Activated CD8-positive, alpha-beta T cell treated with anti-CD3 and anti-CD28 coated beads, Interleukin-2, amount 10 ng/mL, durations not matched to agents 7 days and 5 days (primary cell): ENCODE measurements around the gene ANP32B. TPM values are rescaled to one million over a fixed set of nuclear protein-coding genes. Genes with fewer than 3 reads are reported as not detected.

ENCODE experiments used
- ATAC-seq: fragments of 150-1000 bp; cut with Tn5 transposase; one replicate; pipeline ENCODE4 v1.10.0; 2021; ENCODE audit warnings: moderate library complexity
- CTCF ChIA-PET: fragments of 350-600 bp; sonication (Branson Sonifier 250); formaldehyde crosslinking; loops from one replicate; lab custom pipeline; 2021; ENCODE audit warnings: antibody characterized with exemption; lab: Charles Lee
- POLR2A ChIA-PET: fragments of 350-600 bp; sonication (Branson Sonifier 250); formaldehyde crosslinking; loops from one replicate; lab custom pipeline; 2021; ENCODE audit warnings: antibody characterized with exemption; lab: Charles Lee
- DNase-seq: peaks from one replicate; pipeline ENCODE4 v3.0.0-alpha.2; 2020
- H3K27ac Mint-ChIP-seq: one replicate; pipeline ENCODE4 v1.8.0; 2021; ENCODE audit warnings: mild to moderate bottlenecking, mixed read lengths
- H3K27me3 Mint-ChIP-seq: one replicate; pipeline ENCODE4 v1.8.0; 2021; ENCODE audit warnings: low read depth, mixed read lengths
- H3K36me3 Mint-ChIP-seq: one replicate; pipeline ENCODE4 v1.8.0; 2021; ENCODE audit warnings: low read depth, mixed read lengths
- H3K4me1 Mint-ChIP-seq: one replicate; pipeline ENCODE4 v1.8.0; 2021; ENCODE audit warnings: low read depth, mixed read lengths
- H3K4me3 Mint-ChIP-seq: one replicate; pipeline ENCODE4 v1.8.0; 2021; ENCODE audit warnings: mild to moderate bottlenecking, mixed read lengths
- H3K9me3 Mint-ChIP-seq: one replicate; pipeline ENCODE4 v1.8.0; 2022; ENCODE audit warnings: mixed read lengths; ENCODE audit not compliant: insufficient read depth
- total RNA-seq, 2 experiments: library from RNA; stranded (reverse); gene quantifications; one replicate each; pipeline ENCODE4 v1.2.3, GENCODE V29; 2021

The ANP32B gene
- total RNA-seq, result 100 to 1,000 TPM; 347 to 354 TPM

GRCh38 chr9:97982683-97983588 is at the start of gene ANP32B:
Gene ANP32B (plus strand): TSS chr9:97983341. CDS start chr9:97983556, 215 bp downstream.
- Mint-ChIP-seq H3K27ac (peak within 1 kb of the TSS; percentile 95), H3K4me3 (peak within 1 kb of the TSS; percentile 84), H3K9me3 (no peaks in the 10 kb centered on the region), H3K4me1 (peaks cover 48% of the 10 kb centered on the region), H3K27me3 (no peaks in the 10 kb centered on the region), H3K36me3 (peaks cover 20% of the 10 kb centered on the region)
- POLR2A ChIA-PET, result interaction anchor here (0.6 to 10.3 kb wide), 21 partner anchors 9 to 273 kb away, joined by 3 to 110 read pairs (median 4); partner anchors contain the start of genes HEMGN, NANS, TBC1D2 and TRIM14
- CTCF ChIA-PET, result interaction anchor here (0.9 to 4.3 kb wide), 17 partner anchors 10 to 274 kb away, joined by 3 to 58 read pairs (median 4); partner anchors contain the start of genes HEMGN and TRMO
- DNase-seq (peak; percentile 95), ATAC-seq (peak; percentile 83)

DNA sequence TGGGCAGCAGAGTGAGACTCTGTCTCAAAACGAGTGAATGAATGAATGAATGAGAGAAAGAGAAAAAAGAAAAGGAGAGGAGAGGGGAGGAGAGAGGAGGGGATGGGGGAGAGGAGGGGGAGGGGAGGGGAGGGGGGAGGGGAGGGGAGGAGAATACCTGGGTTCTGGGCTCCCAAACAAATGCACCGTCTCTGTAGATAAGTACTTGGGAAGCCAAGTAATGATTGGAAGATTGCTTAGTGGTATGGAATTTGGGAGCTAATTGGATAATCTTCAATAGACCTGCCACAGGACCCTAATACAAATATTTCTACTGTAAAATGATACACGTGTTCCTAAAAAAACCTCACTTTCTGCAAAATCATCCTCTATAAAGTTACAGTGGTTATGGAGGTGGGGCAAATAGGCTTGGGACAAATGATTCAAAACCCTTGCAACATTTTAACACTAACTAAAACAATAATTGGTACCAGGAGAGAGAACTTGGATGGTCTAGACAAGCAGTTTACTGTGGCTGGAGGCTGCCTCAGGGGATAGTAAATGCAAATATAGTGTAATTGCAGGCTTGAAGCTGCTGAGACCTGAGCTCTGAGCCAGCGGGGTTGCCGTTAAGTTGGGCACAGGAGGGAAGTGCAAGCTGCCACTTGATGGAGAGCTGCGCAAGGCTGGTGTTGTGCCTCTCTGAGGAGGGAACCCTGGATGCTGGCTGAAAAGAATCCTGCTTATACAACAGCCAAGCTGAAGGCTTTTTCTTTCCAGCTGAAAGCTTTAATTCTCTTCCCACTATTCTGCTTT is 48.6 kb upstream of the ANP32B start:
- ChIA-PET POLR2A (interaction anchor here (1.0 kb wide), 1 partner anchor 10 kb away, joined by 3 read pairs; no protein-coding TSS in a partner anchor), CTCF (interaction anchor here (1.1 to 5.8 kb wide), 6 partner anchors 9 to 72 kb away, joined by 3 to 74 read pairs (median 8); partner anchors contain the start of gene TRMO)
- no peaks in the 10 kb centered on the region for H3K9me3 Mint-ChIP-seq
- no peak overlapping the region for H3K27ac Mint-ChIP-seq
- H3K27me3 Mint-ChIP-seq, result no peaks in the 10 kb centered on the region
- H3K36me3 Mint-ChIP-seq, result no peaks in the 10 kb centered on the region
- H3K4me1 Mint-ChIP-seq, result peaks cover 60% of the 10 kb centered on the region
- DNase-seq (no peak), ATAC-seq (no peak)
- H3K4me3 Mint-ChIP-seq, result no peak overlapping the region

DNA sequence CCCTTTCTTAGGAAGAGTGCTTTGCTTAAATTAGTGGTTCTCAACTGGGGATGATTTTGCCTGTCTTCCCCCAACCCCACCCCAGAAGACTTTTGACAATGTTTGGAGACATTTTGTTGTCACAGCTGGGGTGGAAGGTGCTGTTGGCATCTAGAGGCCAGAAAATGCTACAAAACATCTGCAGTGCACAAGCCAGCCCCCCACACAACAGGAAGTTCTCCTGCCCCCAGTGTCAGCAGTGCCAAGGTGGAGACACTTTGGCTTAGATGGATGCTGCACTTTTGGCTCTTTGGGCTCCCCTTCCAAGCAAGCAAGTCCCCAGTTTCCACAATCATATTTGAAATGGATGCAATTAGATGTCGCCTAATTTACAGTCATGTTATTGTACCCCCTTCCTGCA is 47.9 kb upstream of the ANP32B start:
- ChIA-PET POLR2A (no interaction called here), CTCF (interaction anchor here (1.1 to 5.8 kb wide), 7 partner anchors 9 to 71 kb away, joined by 3 to 74 read pairs (median 5); partner anchors contain the start of gene TRMO)
- Mint-ChIP-seq H3K4me3 (no peak overlapping the region), H3K27me3 (no peaks in the 10 kb centered on the region), H3K27ac (no peak overlapping the region), H3K36me3 (no peaks in the 10 kb centered on the region), H3K4me1 (peaks cover 53% of the 10 kb centered on the region), H3K9me3 (no peaks in the 10 kb centered on the region)
- DNase-seq (no peak), ATAC-seq (no peak)

DNA sequence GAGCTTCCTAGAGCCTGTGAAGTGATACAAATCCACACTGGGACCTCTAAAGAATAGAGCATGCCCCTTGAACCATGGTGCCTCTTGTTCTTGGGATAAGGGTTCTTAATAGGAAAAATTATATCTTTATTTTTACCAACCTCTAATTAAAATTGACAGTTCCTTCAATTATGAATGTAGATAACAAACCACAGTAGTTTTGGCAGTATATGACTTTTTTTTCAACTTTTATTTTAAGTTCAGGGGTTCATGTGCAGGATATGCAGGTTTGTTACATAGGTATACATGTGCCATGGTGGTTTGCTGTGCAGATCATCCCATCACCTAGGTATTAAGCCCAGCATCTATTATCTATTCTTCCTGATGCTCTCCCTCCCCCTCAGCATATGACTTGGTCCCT is 46.1 kb upstream of the ANP32B start:
- H3K4me3 Mint-ChIP-seq, result no peak overlapping the region
- no peak overlapping the region for H3K27ac Mint-ChIP-seq
- CTCF ChIA-PET, result interaction anchor here (2.2 to 5.8 kb wide), 4 partner anchors 11 to 45 kb away, joined by 6 to 74 read pairs (median 15); partner anchors contain the start of genes ANP32B and TRMO
- DNase-seq (no peak), ATAC-seq (no peak)
- peaks cover 38% of the 10 kb centered on the region for H3K4me1 Mint-ChIP-seq
- no peaks in the 10 kb centered on the region for H3K9me3 Mint-ChIP-seq
- POLR2A ChIA-PET, result interaction anchor here (0.6 to 1.1 kb wide), 2 partner anchors 8 to 1160 kb away, joined by 3 read pairs; no protein-coding TSS in a partner anchor
- no peaks in the 10 kb centered on the region for H3K36me3 Mint-ChIP-seq
- peaks cover 6% of the 10 kb centered on the region for H3K27me3 Mint-ChIP-seq

- ChIA-PET POLR2A (interaction anchor here (1.1 to 1.2 kb wide), 2 partner anchors 9 to 45 kb away, joined by 3 read pairs; partner anchors contain the start of gene ANP32B), CTCF (interaction anchor here (0.8 to 5.8 kb wide), 6 partner anchors 9 to 44 kb away, joined by 3 to 74 read pairs (median 5); partner anchors contain the start of genes ANP32B and TRMO)
- Mint-ChIP-seq H3K27ac (peak within 1 kb of the TSS; percentile 85), H3K27me3 (peaks cover 6% of the 10 kb centered on the region), H3K36me3 (no peaks in the 10 kb centered on the region), H3K4me3 (peak within 1 kb of the TSS; percentile 32), H3K9me3 (no peaks in the 10 kb centered on the region), H3K4me1 (peaks cover 33% of the 10 kb centered on the region)
- DNase-seq (peak; percentile 59), ATAC-seq (peak; percentile 90)
Measured at GRCh38 chr9:97938081-97938644, 45.0 kb upstream of the ANP32B start, which contains the start of gene HEMGN. Gene HEMGN (minus strand): TSS chr9:97938172. CDS start chr9:97938136, 36 bp downstream.

DNA sequence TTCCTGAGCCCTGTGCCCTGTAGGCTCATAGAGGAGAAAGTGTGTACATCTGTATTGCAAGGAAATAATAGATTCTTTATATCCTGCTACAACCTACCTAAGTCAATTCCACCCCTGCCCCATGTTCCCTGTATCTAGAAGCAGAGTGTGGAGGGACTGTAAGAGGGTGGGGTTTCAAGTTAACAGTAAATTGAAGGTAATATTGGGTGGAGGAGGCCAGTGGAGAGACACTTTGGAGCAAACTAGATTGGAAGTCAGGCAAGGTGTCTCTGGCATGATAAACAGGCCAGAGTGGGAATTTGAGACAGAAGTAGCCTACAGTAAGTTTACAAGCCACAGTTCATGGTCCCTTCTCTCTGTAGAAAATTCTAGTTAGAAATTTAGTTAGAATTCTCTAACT is 42.9 kb upstream of the ANP32B start:
- CTCF ChIA-PET, result interaction anchor here (1.1 to 6.4 kb wide), 2 partner anchors 17 to 31 kb away, joined by 3 to 43 read pairs; partner anchors contain the start of gene TRMO
- no peaks in the 10 kb centered on the region for H3K36me3 Mint-ChIP-seq
- H3K4me1 Mint-ChIP-seq, result peaks cover 27% of the 10 kb centered on the region
- H3K4me3 Mint-ChIP-seq, result no peak overlapping the region
- no peak overlapping the region for H3K27ac Mint-ChIP-seq
- POLR2A ChIA-PET, result no interaction called here
- H3K27me3 Mint-ChIP-seq, result peaks cover 6% of the 10 kb centered on the region
- DNase-seq, result no peak
- ATAC-seq, result no peak
- no peaks in the 10 kb centered on the region for H3K9me3 Mint-ChIP-seq

GRCh38 chr9:97940741-97941140 is 42.4 kb upstream of the ANP32B start:
- peaks cover 22% of the 10 kb centered on the region for H3K4me1 Mint-ChIP-seq
- H3K36me3 Mint-ChIP-seq, result no peaks in the 10 kb centered on the region
- ChIA-PET CTCF (interaction anchor here (6.4 kb wide), 1 partner anchor 18 kb away, joined by 43 read pairs; the partner anchor contains the start of gene TRMO), POLR2A (no interaction called here)
- DNase-seq (no peak), ATAC-seq (no peak)
- no peak overlapping the region for H3K4me3 Mint-ChIP-seq
- peaks cover 6% of the 10 kb centered on the region for H3K27me3 Mint-ChIP-seq
- H3K9me3 Mint-ChIP-seq, result no peaks in the 10 kb centered on the region
- H3K27ac Mint-ChIP-seq, result no peak overlapping the region

- ATAC-seq, result no peak
- ChIA-PET CTCF (interaction anchor here (4.2 to 6.4 kb wide), 2 partner anchors 14 to 18 kb away, joined by 20 to 43 read pairs; partner anchors contain the start of gene TRMO), POLR2A (no interaction called here)
- Mint-ChIP-seq H3K27me3 (peaks cover 8% of the 10 kb centered on the region), H3K27ac (no peak overlapping the region), H3K9me3 (no peaks in the 10 kb centered on the region), H3K4me1 (peaks cover 18% of the 10 kb centered on the region), H3K4me3 (no peak overlapping the region), H3K36me3 (no peaks in the 10 kb centered on the region)
- DNase-seq, result no peak
Measured at GRCh38 chr9:97941323-97941722, 41.8 kb upstream of the ANP32B start.

DNA sequence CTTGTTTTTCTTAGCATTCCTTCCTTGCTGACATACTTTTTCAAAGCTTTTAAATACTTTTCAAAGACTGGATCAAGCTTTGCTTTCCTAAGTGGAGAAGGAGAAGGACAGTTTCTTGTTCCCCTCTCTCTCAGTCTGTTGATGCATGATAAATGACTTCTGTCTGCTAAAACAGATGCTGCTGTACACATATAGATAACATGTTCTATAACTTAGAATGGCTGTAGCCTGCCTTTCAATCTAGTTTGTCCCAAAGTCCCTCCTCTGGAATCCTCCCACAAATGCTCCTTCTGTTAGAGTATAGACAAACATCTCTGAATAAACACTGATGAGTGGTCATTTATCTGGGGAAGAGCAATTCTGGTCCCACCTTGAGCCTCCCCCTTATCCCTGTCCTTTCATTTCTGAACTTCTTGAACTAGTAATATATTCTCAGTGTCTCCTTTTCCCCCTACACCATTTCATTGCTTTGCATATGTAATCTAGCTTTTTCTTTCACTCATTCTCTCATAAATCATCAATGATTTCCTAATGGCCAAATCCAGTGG is 39.8 kb upstream of the ANP32B start:
- CTCF ChIA-PET, result interaction anchor here (1.2 to 6.4 kb wide), 6 partner anchors 8 to 92 kb away, joined by 3 to 43 read pairs (median 5); partner anchors contain the start of gene TRMO
- no peak overlapping the region for H3K4me3 Mint-ChIP-seq
- H3K27ac Mint-ChIP-seq, result no peak overlapping the region
- DNase-seq, result no peak
- POLR2A ChIA-PET, result interaction anchor here (0.9 kb wide), 1 partner anchor 21 kb away, joined by 4 read pairs; the partner anchor contains the start of gene TRMO
- peaks cover 6% of the 10 kb centered on the region for H3K4me1 Mint-ChIP-seq
- H3K9me3 Mint-ChIP-seq, result no peaks in the 10 kb centered on the region
- H3K27me3 Mint-ChIP-seq, result peaks cover 20% of the 10 kb centered on the region
- no peaks in the 10 kb centered on the region for H3K36me3 Mint-ChIP-seq
- ATAC-seq, result no peak

DNA sequence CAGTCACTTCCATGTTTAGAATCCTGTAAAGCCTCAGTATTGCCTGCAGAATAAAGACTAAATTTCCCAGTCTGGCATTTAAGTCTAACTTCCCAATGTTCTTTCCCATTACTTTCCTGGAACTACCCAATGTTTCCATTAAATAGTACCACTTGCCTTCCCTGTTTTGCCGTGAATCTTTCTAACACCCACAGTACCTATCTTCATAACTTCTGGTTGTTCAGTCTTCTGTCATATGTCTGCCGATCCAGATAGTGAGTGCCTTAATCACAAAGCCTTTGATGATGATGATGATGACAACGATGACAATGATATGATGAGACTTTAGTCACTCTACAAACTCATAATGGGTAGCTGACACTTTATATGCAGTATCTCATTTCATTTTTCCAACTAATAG is 38.5 kb upstream of the ANP32B start:
- Mint-ChIP-seq H3K36me3 (no peaks in the 10 kb centered on the region), H3K4me1 (no peaks in the 10 kb centered on the region), H3K4me3 (no peak overlapping the region), H3K27ac (no peak overlapping the region), H3K27me3 (peaks cover 30% of the 10 kb centered on the region), H3K9me3 (no peaks in the 10 kb centered on the region)
- DNase-seq (no peak), ATAC-seq (no peak)
- POLR2A ChIA-PET, result interaction anchor here (0.9 kb wide), 1 partner anchor 23 kb away, joined by 4 read pairs; the partner anchor contains the start of gene TRMO
- CTCF ChIA-PET, result interaction anchor here (1.2 to 6.4 kb wide), 5 partner anchors 9 to 54 kb away, joined by 3 to 43 read pairs (median 5); partner anchors contain the start of gene TRMO
